GM12878 (cell line): Measurements from ENCODE around the gene ATP10A. TPM values are rescaled to one million over a fixed set of nuclear protein-coding genes. Genes with fewer than 3 reads are reported as not detected.

Experiments used
- ATAC-seq: fragments of 200-7000 bp; cut with Tn5 transposase; 3 replicates; pipeline ENCODE4 v1.9.1; 2020; ENCODE audit warnings: mild to moderate bottlenecking, moderate library complexity
- BruUV-seq: library from RNA; stranded (reverse); fragments of 400-500 nt; replicated peaks from 2 replicates; lab custom pipeline; 2021; lab: Mats Ljungman, UMichigan
- CTCF ChIA-PET: fragments of 300-600 bp; sonication (Branson Sonifier 250); formaldehyde crosslinking; extraction: SDS; loops from one replicate; lab custom pipeline; 2021; ENCODE audit warnings: inconsistent platforms; lab: Yijun Ruan, JAX
- POLR2A ChIA-PET: fragments of 350-600 bp; formaldehyde crosslinking; extraction: SDS; loops from one replicate; lab custom pipeline; 2021; ENCODE audit warnings: inconsistent platforms; lab: Charles Lee
- RAD21 ChIA-PET: fragments of 300-600 bp; sonication (Branson Sonifier 250); formaldehyde crosslinking; loops from one replicate; lab custom pipeline; 2023; ENCODE audit warnings: antibody characterized with exemption; ENCODE audit not compliant: unreplicated experiment; lab: Charles Lee
- SMC1A ChIA-PET: fragments of 300-600 bp; sonication (Branson Sonifier 250); formaldehyde crosslinking; loops from one replicate; lab custom pipeline; 2023; ENCODE audit not compliant: unreplicated experiment, uncharacterized antibody; lab: Charles Lee
- DNase-seq: peaks from one replicate; pipeline ENCODE4 v3.0.0-alpha.2; 2011; ENCODE audit warnings: low read depth, low spot score
- FAIRE-seq: peaks from 3 replicates; lab custom pipeline; 2011; peaks lifted over from hg19 to GRCh38; lab: Jason Lieb, UNC
- H2AFZ ChIP-seq: 2 replicates; pipeline ENCODE4 v1.6.0; 2011; ENCODE audit warnings: low read depth, low read length, control low read depth; ENCODE audit not compliant: control insufficient read depth
- H3K27ac ChIP-seq: 2 replicates; pipeline ENCODE4 v1.5.1; 2011; ENCODE audit warnings: control low read depth; ENCODE audit not compliant: control insufficient read depth, insufficient read depth
- H3K27me3 ChIP-seq, 2 experiments: replicated peaks in 1 of 2; 2 replicates each; pipeline versions ENCODE4 v1.6.0 to v1.6.1; 2011; ENCODE audit warnings: low read length in 1 of 2; ENCODE audit not compliant: control insufficient read depth in 2 of 2, insufficient read depth in 2 of 2
- H3K36me3 ChIP-seq, 2 experiments: 2 replicates each; pipeline ENCODE4 v1.5.1; 2011; ENCODE audit warnings: low read length in 1 of 2; ENCODE audit not compliant: control insufficient read depth in 2 of 2, insufficient read depth in 2 of 2
- H3K4me1 ChIP-seq: 2 replicates; pipeline ENCODE4 v1.6.1; 2011; ENCODE audit warnings: mild to moderate bottlenecking, low read length, moderate library complexity, mixed read lengths; ENCODE audit not compliant: control insufficient read depth, insufficient read depth
- H3K4me2 ChIP-seq: 2 replicates; pipeline ENCODE4 v1.6.0; 2011; ENCODE audit warnings: control low read depth; ENCODE audit not compliant: control insufficient read depth, insufficient read depth
- H3K4me3 ChIP-seq: fragments of 200-600 bp; sonication (generic); 2 replicates; pipeline ENCODE4 v1.5.1; 2016
- H3K79me2 ChIP-seq: 2 replicates; pipeline ENCODE4 v1.6.0; 2011; ENCODE audit warnings: low read length; ENCODE audit not compliant: control insufficient read depth, insufficient read depth
- H3K9ac ChIP-seq: 2 replicates; pipeline ENCODE4 v1.8.0; 2011; ENCODE audit warnings: low read length, control low read depth, mixed read lengths; ENCODE audit not compliant: control insufficient read depth, insufficient read depth
- H3K9me3 ChIP-seq: replicated peaks from 3 replicates; pipeline ENCODE4 v1.5.1; 2011; ENCODE audit warnings: mild to moderate bottlenecking, low read length; ENCODE audit not compliant: control insufficient read depth, insufficient read depth
- H4K20me1 ChIP-seq: 2 replicates; pipeline ENCODE4 v1.6.0; 2011; ENCODE audit not compliant: control insufficient read depth, insufficient read depth
- HDAC6 ChIP-seq: fragments of 200-600 bp; sonication (generic); IDR thresholded peaks from one replicate; pipeline ENCODE4 v1.8.0; 2017; ENCODE audit warnings: antibody characterized with exemption; ENCODE audit not compliant: unreplicated experiment
- MEF2B ChIP-seq: fragments of 450-650 bp; IDR thresholded peaks from 2 replicates; pipeline ENCODE4 v1.6.1; 2018; ENCODE audit warnings: mild to moderate bottlenecking, moderate library complexity; ENCODE audit not compliant: partially characterized antibody, poor library complexity, severe bottlenecking
- NBN ChIP-seq: fragments of 450-650 bp; IDR thresholded peaks from 2 replicates; pipeline ENCODE4 v1.6.1; 2016
- RAD21 ChIP-seq: IDR thresholded peaks from 2 replicates; pipeline ENCODE4 v1.6.1; 2011; ENCODE audit warnings: mild to moderate bottlenecking, low read depth, low read length, moderate library complexity; ENCODE audit not compliant: insufficient read depth
- SMARCA5 ChIP-seq: fragments of 450-650 bp; IDR thresholded peaks from 2 replicates; pipeline ENCODE4 v1.6.1; 2017; ENCODE audit warnings: mild to moderate bottlenecking
- SP1 ChIP-seq: IDR thresholded peaks from one replicate; pipeline ENCODE4 v1.6.1; 2011; ENCODE audit warnings: low read depth, low read length
- STAT1 ChIP-seq: fragments of 450-650 bp; conservative IDR thresholded peaks from 2 replicates; pipeline ENCODE4 v1.6.1; 2014; ENCODE audit warnings: antibody characterized with exemption, mild to moderate bottlenecking
- ZNF384 ChIP-seq: IDR thresholded peaks from 2 replicates; pipeline ENCODE4 v1.6.1; 2012; ENCODE audit warnings: low read depth, mild to moderate bottlenecking, low read length, improper control_type of control experiment, borderline replicate concordance
- ZZZ3 ChIP-seq: IDR thresholded peaks from 2 replicates; pipeline ENCODE4 v1.6.1; 2011; ENCODE audit warnings: low read depth; ENCODE audit not compliant: control insufficient read depth, insufficient read length
- WGBS: methylation state at CpG from one replicate; pipeline ENCODE4 v1.1.6; 2016; ENCODE audit warnings: low lambda C conversion rate; ENCODE audit not compliant: insufficient replicate concordance, insufficient coverage; ENCODE audit errors: missing lambda C conversion rate; 5-methylcytosine and 5-hydroxymethylcytosine counted together
- in situ Hi-C: fragments of 300-500 bp; cut with MboI; formaldehyde crosslinking; loops from 9 replicates; pipeline ENCODE4 v1.14.3; 2018; ENCODE audit warnings: mixed read lengths
- intact Hi-C: fragments of 100-400 bp; cut with micrococcal nuclease; formaldehyde crosslinking; loops from one replicate; pipeline ENCODE4 v1.14.2; 2022; ENCODE audit not compliant: unreplicated experiment
- polyA plus RNA-seq, 11 experiments: library from polyadenylated mRNA; depleted of rRNA in 4 of 11; unstranded in 6 of 11; stranded (reverse) in 5 of 11; fragments of >200 nt; fragmentation: Nextera tagmentation in 4 of 11; fragmentation: Illumina TruSeq in 1 of 11; extraction: Ambion mirVana in 4 of 11; extraction: Trizol in 1 of 11; gene quantifications; 1 replicate in 1 of 11; 2 replicates in 10 of 11; pipeline versions ENCODE4 v1.2.1 to v1.2.3, GENCODE V29; 2011 to 2016; ENCODE audit warnings: inconsistent platforms in 2 of 11, missing spikeins in 2 of 11, low read depth in 1 of 11
- total RNA-seq, 4 experiments: library from RNA; depleted of rRNA in 3 of 4; stranded (reverse); fragments of >200 nt in 3 of 4; fragmentation: Illumina TruSeq in 1 of 4; extraction: Trizol in 1 of 4; gene quantifications; 2 replicates each; pipeline versions ENCODE4 v1.2.1 to v1.2.3, GENCODE V29; 2013 to 2021
- TF ChIP-seq, protein P1 (sequence below): fragments of 450-650 bp; formaldehyde crosslinking; IDR thresholded peaks from 2 replicates; pipeline ENCODE4 v1.4.0; 2020; ENCODE audit warnings: mild to moderate bottlenecking, moderate library complexity

ATP10A gene
- total and polyA plus RNA-seq, 10 of the 15 experiments (the other 5 are each of a cell fraction or from before 2014, with no cell fraction given): 0.04 to 1.5 (median 0.31) TPM; not detected in 2

DNA sequence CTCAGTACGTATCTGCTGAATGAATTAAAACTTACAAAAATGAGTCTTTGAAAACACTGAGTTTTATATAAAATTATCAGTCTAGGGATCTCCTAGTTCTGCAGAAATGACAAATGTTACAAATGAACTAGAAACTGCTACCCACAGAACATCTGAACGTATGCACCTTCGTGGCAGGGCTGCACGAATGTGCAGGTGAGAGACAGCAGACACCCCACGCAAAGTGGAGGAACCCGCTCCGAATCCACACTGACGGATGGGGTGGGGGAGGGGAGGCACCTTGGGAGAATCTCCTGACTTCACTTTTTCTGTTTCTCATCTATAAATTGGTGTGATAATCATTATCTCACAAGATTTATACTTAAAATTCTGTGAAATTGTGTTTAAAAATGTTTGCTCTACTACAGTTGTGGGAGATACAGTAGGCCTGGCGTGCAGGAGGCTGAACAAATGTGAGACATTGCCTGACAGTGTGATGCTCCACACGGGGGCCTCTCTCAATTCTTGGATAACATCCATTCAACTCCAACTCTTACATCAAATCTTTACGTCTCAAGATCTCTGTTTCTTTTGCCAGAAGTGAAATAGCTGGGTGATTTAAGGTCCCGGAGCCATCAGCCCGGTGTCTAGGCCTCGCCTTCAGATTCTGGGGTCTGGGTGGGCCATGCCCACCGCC is 86.9 kb downstream of the ATP10A start:
- ATAC-seq (no peak), FAIRE-seq (no peak), DNase-seq (no peak)
- ChIA-PET CTCF (no interaction called here), SMC1A (no interaction called here), POLR2A (no interaction called here), RAD21 (no interaction called here)
- intact Hi-C loops: no loop called here
- Histone ChIP-seq H3K4me3 (no peak overlapping the region), H3K4me1 (no peaks in the 10 kb centered on the region), H3K79me2 (no peaks in the 10 kb centered on the region), H3K27me3 (no peaks in the 10 kb centered on the region), H3K9me3 (no peaks in the 10 kb centered on the region; the same call in 2 of the 3 replicates), H3K4me2 (no peak overlapping the region), H3K27ac (no peak overlapping the region), H3K36me3 (no peaks in the 10 kb centered on the region), H3K9ac (no peak overlapping the region), H2AFZ (no peak overlapping the region), H4K20me1 (no peaks in the 10 kb centered on the region)
- TF ChIP-seq SMARCA5: no peak
- TF ChIP-seq MEF2B: no peak
- no peak for TF ChIP-seq SP1
- no peak for TF ChIP-seq NBN
- TF ChIP-seq STAT1: no peak
- TF ChIP-seq HDAC6: no peak
- no peak for TF ChIP-seq RAD21
- no peak for TF ChIP-seq ZZZ3
- TF ChIP-seq ZNF384: no peak
- TF ChIP-seq, protein P1, sequence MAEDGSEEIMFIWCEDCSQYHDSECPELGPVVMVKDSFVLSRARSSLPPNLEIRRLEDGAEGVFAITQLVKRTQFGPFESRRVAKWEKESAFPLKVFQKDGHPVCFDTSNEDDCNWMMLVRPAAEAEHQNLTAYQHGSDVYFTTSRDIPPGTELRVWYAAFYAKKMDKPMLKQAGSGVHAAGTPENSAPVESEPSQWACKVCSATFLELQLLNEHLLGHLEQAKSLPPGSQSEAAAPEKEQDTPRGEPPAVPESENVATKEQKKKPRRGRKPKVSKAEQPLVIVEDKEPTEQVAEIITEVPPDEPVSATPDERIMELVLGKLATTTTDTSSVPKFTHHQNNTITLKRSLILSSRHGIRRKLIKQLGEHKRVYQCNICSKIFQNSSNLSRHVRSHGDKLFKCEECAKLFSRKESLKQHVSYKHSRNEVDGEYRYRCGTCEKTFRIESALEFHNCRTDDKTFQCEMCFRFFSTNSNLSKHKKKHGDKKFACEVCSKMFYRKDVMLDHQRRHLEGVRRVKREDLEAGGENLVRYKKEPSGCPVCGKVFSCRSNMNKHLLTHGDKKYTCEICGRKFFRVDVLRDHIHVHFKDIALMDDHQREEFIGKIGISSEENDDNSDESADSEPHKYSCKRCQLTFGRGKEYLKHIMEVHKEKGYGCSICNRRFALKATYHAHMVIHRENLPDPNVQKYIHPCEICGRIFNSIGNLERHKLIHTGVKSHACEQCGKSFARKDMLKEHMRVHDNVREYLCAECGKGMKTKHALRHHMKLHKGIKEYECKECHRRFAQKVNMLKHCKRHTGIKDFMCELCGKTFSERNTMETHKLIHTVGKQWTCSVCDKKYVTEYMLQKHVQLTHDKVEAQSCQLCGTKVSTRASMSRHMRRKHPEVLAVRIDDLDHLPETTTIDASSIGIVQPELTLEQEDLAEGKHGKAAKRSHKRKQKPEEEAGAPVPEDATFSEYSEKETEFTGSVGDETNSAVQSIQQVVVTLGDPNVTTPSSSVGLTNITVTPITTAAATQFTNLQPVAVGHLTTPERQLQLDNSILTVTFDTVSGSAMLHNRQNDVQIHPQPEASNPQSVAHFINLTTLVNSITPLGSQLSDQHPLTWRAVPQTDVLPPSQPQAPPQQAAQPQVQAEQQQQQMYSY (CRISPR knock-in tag): no peak
- in situ Hi-C loops: no loop called here
- no TSS peak for BruUV-seq
- 57% methylated on average over 15 of the region's 15 CpGs for WGBS
